Nephron progenitor cell (in vitro differentiated cells): Measurements from ENCODE around the gene CAPNS1.

ENCODE experiments used
- DNase-seq: peaks from one replicate; pipeline ENCODE4 v3.0.0; 2021
- H3K27ac Mint-ChIP-seq: 2 replicates; pipeline ENCODE4 v1.8.0; 2021; ENCODE audit warnings: mild to moderate bottlenecking, moderate library complexity, mixed read lengths
- H3K27me3 Mint-ChIP-seq: 2 replicates; pipeline ENCODE4 v1.8.0; 2021; ENCODE audit warnings: mild to moderate bottlenecking, low read depth, mixed read lengths; ENCODE audit not compliant: poor library complexity
- H3K36me3 Mint-ChIP-seq: 2 replicates; pipeline ENCODE4 v1.8.0; 2021; ENCODE audit warnings: low read depth, mixed read lengths
- H3K4me1 Mint-ChIP-seq: 2 replicates; pipeline ENCODE4 v1.8.0; 2021; ENCODE audit warnings: mixed read lengths
- H3K4me3 Mint-ChIP-seq: 2 replicates; pipeline ENCODE4 v1.8.0; 2021; ENCODE audit warnings: mild to moderate bottlenecking, moderate library complexity, mixed read lengths
- H3K9me3 Mint-ChIP-seq: 2 replicates; pipeline ENCODE4 v1.8.0; 2021; ENCODE audit warnings: mild to moderate bottlenecking, moderate library complexity, mixed read lengths
- TF ChIP-seq, protein P1 (sequence below): fragments of 200-600 bp; sonication (generic); IDR thresholded peaks from 2 replicates; pipeline ENCODE4 v1.5.0; 2021; ENCODE audit warnings: antibody characterized with exemption

CAPNS1 gene

DNA sequence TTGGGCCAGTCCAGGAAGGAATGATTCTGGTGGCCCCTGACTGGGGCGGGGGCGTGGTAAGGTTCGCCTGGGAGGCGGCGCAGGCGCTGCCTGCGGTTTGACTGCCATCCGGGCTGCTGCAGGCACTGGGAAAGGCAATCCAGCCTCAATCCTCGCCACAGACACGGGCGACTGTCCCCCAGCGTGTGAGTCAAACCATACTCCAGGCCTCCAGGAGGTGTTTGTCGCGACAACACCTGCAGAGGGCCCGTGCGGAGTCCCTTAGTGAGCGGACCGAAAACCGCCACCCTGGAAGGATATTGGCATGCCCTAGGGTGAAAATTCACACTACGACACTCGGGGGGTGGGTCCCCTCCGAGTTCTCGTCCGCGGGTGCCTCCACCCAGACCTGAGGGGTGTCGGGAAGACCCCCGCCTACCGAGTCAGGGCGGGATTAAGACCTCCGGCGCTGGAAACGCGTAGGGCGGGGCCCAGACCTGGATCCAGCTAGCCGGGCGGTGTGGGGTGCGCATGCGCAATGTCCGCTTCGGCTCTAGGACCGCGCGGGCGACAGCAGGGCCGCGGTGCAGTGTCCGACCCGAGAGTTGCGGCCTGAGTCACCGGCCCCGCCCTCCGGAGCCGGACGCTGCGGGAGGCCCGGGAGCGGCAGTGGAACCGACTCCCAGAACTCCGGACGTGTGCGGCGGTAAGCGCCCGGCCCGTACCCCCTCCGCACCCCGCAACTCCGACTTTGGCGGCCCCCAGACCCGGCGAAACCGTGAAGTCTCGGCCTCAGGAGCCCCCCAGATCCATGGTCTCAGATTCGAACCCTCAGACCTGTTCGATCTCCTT lies at the start of gene CAPNS1:
CAPNS1 (plus strand) TSS at position 594 of the 831 bp plus-strand sequence. CDS start 946 bp downstream, outside the sequence.
- Mint-ChIP-seq H3K27me3 (peaks cover 12% of the 10 kb centered on the region), H3K27ac (peak within 1 kb of the TSS; percentile 96), H3K4me3 (peak within 1 kb of the TSS; percentile 99), H3K9me3 (no peaks in the 10 kb centered on the region), H3K36me3 (peaks cover 22% of the 10 kb centered on the region), H3K4me1 (peaks cover 19% of the 10 kb centered on the region)
- peak; percentile 98 for DNase-seq
- TF ChIP-seq, protein P1, sequence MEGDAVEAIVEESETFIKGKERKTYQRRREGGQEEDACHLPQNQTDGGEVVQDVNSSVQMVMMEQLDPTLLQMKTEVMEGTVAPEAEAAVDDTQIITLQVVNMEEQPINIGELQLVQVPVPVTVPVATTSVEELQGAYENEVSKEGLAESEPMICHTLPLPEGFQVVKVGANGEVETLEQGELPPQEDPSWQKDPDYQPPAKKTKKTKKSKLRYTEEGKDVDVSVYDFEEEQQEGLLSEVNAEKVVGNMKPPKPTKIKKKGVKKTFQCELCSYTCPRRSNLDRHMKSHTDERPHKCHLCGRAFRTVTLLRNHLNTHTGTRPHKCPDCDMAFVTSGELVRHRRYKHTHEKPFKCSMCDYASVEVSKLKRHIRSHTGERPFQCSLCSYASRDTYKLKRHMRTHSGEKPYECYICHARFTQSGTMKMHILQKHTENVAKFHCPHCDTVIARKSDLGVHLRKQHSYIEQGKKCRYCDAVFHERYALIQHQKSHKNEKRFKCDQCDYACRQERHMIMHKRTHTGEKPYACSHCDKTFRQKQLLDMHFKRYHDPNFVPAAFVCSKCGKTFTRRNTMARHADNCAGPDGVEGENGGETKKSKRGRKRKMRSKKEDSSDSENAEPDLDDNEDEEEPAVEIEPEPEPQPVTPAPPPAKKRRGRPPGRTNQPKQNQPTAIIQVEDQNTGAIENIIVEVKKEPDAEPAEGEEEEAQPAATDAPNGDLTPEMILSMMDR, result no peak

DNA sequence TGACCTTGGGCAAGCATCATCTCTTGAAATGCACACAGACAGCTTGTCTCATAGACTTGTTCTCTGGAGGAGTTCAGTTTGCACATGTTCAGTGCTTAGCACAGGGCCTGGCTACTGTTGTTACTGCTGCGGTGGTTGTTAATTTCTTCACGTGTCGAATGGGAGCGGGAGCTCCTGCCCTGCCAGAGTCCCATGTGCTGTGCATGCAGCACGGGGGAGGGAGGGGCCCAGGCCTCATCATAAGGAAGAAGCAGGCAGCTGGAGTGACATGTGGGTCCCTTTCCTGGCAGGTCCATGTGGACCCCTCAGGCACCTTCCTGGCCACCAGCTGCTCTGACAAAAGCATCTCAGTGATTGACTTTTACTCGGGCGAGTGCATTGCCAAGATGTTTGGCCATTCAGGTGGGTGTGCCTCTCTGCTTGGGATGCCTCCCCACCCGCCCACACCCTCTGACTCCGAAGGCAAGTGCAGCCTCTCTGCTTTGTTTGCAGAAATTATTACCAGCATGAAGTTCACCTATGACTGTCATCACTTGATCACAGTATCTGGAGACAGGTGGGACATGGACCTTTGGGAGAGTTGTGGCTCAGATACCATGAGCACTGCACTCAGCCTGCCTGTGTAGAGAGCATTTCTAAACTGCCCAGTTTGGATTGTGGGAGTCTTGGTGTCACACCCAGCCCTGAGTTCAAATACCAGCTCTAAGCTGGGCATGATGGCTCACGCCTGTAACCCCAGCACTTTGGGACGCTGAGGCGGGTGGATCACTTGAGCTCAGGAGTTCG lies 48.8 kb upstream of the CAPNS1 start:
- H3K27ac Mint-ChIP-seq, result peak overlapping the region; percentile 22
- no peaks in the 10 kb centered on the region for H3K27me3 Mint-ChIP-seq
- no peak overlapping the region for H3K4me3 Mint-ChIP-seq
- DNase-seq, result no peak
- TF ChIP-seq, protein P1, result no peak
- peaks cover 20% of the 10 kb centered on the region for H3K36me3 Mint-ChIP-seq
- no peaks in the 10 kb centered on the region for H3K9me3 Mint-ChIP-seq
- no peaks in the 10 kb centered on the region for H3K4me1 Mint-ChIP-seq

DNA sequence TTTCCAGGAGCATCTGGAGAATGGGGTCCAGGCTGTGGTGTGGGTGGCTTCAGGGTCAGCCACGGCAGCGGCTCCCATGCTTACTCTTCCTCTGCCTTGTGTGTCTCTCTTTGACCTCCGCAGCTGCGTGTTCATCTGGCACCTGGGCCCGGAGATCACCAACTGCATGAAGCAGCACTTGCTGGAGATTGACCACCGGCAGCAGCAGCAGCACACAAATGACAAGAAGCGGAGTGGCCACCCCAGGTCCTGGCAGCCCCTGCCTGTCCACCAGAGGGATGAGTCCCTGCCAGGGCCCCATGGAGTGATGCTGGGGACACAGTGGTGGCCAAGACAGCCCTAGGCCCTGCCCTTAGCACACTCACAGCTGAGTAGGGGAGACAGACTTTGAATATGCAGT lies 47.3 kb upstream of the CAPNS1 start:
- Mint-ChIP-seq H3K36me3 (peaks cover 28% of the 10 kb centered on the region), H3K4me1 (no peaks in the 10 kb centered on the region), H3K27ac (no peak overlapping the region), H3K27me3 (no peaks in the 10 kb centered on the region), H3K4me3 (no peak overlapping the region), H3K9me3 (no peaks in the 10 kb centered on the region)
- DNase-seq, result no peak
- TF ChIP-seq, protein P1, result no peak

DNA sequence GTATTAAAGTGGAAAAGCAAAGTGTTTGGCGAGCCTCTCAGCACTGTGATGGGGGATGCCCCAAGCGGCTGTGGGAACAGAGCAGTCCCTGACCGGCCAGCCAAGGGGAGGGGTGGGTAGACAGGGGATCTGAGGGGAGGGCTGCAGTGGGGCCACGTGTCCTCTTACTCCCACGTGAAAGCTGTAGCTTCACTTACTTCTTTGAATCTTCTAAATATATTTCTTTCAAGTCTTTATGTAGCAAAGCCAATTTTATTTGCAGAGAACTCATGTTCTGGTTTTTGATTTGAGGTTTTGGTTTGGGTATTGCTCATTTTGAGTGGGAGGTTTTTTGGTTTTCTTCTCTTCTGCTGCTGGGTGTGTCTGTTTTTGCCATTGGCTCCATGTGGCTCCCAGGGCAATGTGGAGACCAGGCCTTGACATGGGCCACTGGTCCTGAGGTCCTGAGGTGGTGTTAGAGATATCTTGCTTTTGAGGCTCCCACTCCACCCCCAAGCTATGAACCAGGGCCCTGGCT lies 46.7 kb upstream of the CAPNS1 start:
- H3K4me1 Mint-ChIP-seq, result no peaks in the 10 kb centered on the region
- H3K27ac Mint-ChIP-seq, result no peak overlapping the region
- H3K27me3 Mint-ChIP-seq, result no peaks in the 10 kb centered on the region
- TF ChIP-seq, protein P1, result no peak
- no peaks in the 10 kb centered on the region for H3K9me3 Mint-ChIP-seq
- H3K4me3 Mint-ChIP-seq, result no peak overlapping the region
- DNase-seq, result no peak
- H3K36me3 Mint-ChIP-seq, result peaks cover 24% of the 10 kb centered on the region

DNA sequence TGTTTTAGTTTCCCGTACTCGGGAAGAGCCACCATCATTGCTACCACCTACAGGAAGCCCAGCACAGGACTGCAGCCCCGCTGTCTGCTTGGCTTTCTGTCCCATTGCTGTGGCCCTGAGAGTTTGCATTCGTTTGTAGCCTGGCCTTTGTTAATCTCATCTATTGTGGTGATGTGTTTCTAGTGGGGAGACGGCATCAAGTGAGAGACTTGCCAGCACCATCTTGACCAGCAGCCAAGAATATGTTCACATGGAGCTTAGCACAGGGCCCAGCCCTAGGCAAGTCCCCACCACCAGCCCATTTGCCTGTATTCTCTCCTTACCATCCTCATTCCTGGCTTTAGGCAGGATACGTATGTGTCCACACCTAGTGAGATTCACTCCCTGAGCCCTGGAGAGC lies 46.2 kb upstream of the CAPNS1 start:
- Mint-ChIP-seq H3K9me3 (no peaks in the 10 kb centered on the region), H3K4me1 (no peaks in the 10 kb centered on the region), H3K27ac (no peak overlapping the region), H3K27me3 (no peaks in the 10 kb centered on the region), H3K36me3 (peaks cover 24% of the 10 kb centered on the region), H3K4me3 (no peak overlapping the region)
- TF ChIP-seq, protein P1, result no peak
- DNase-seq, result no peak
